GM19035 (cell line): Measurements from ENCODE around the gene COP1.

Source experiments
- ATAC-seq: cut with Tn5 transposase; IDR thresholded peaks from one replicate; pipeline ENCODE4 v1.9.1; 2021; ENCODE audit not compliant: unreplicated experiment

COP1 gene

DNA sequence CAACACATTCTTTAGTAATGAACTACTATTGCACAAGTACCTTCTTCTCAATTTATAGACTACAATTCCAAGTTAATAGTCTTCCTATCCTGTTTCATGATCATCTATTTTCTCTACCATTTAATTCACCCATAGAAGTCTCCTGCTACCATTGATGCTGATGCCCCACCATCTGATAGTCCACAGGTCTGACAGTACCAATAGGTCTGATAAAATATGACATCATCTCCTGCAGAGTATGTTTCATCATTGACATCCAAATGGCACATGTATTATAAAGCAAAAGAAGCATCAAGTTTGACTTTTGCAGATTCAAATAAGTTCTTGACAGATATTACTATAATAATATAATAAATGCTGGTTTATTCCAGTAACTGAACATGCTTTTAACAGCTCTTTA is 5.5 kb downstream of the COP1 start:
- ATAC-seq = no peak

DNA sequence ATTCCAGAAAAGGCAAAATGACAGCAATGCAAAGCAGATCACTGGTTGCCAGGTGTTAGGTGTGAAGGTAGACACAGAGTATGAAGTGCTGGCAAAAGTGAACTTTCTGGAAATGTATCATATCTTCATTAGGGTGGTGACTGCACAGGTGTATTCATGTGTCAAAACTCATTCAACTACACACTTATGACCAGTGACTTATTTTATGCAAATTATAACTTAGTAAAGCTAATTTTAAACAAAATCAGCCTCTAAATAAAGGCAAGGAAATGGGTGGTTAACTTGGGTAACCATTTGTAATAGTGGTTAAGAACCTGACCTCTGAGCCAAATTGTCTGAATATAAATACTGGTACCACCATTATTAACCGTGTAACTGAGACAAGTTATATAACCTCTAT is 7.4 kb downstream of the COP1 start:
- no peak for ATAC-seq

DNA sequence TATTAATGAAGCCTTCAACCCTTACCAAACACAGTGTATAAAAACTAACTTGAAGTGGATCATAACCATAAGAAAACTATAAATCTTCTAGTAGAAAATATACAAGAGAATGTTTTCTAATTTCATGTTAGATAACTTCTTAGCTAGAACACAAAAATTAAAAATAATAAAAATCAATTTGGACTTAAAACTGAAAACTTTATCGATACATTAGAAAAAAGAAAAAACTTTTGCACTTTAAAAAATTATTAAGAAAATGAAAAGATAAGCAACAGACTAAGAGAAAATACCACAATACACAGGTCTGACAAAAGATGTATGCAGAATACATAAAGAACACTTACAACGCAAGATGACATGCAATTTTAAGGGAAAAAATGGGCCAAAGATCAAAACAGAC is 8.7 kb downstream of the COP1 start:
- ATAC-seq = no peak

DNA sequence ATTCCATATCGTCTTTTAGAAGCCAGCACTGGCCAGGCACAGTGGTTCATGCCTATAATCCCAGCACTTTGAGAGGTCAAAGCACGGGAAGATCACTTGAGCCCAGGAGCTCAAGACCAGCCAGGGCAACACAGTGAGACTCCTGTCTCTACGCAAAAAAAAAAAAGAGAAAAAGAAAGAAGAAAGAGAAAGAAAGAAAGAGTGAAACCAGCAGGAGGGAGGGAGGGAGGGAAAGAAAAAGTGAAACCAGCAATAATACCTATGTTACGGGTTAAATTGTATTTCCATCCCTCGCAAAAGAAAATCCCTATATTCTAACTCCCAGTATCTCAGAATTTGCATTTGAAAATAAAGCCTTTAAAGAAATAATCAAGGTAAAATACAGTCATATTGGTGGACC is 10.4 kb downstream of the COP1 start:
- no peak for ATAC-seq

DNA sequence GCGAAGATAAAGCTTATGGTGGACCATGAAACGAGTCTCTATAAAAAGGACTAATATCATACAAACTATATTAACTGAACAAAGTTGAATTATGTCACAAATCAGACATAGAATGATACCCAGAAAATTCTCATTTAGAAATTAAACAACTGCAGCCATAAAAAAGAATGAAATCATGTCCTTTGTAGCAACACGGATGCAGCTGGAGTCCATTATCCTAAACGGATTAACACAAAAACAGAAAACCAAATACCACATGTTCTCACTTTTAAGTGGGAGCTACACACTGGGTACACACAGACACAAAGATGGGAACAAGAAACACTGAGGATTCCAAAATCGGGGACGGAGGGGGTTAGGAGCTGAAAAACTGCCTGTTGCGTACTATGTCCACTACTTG is 11.5 kb downstream of the COP1 start:
- ATAC-seq = no peak

DNA sequence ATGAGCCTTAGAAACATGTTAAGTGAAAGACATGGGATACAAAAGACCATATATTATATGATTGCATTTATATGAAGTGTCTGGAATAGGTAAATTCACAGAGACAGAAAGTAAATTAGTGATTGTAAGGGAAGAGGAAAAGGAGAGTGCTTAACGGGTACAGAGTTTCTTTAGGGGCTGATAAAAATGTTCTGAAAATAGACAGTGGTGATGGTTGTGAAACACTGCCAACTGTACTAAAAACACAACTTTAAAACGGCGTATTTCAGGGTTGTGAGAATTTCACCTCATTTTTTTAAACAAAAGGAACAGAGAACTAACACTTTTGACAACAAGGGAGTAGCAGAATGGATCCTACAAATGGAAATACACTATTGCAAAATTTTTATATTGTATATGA is 13.4 kb downstream of the COP1 start:
- ATAC-seq = no peak

DNA sequence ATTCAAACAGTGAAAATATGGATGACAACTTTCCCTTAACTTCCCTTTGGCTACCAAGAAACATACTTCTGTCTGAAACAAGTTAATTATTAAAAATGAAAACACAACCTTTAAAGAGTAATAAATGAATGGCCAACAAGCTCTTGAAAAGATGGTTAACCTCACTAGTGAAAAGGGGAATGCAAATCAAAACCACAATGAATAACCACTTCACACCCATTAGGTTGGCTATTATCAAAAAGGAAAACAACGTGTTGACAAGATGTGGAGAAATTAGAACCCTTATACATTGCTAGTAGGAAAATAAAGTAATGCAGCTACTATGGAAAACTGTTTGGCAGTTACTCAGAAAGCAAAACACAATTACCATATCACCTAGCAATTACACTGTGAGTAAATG is 14.1 kb downstream of the COP1 start:
- peak; percentile 77 for ATAC-seq

DNA sequence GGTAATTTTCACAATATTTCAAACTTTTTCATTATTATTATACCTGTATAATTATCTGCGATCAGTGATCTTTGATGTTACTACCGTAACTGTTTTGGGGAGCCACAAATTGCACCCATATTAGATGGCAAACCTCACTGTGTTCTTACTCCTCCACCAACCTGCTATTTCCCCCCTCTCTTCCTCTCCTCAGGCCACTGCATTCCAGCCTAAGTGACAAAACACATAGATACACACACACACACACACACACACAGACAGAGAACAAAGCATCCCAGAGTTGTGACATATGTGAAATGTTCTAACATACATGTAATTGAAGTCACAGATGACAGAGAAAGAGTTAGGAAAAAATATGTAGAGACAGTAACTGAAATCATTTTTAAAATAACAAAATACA is 18.5 kb downstream of the COP1 start:
- no peak for ATAC-seq

DNA sequence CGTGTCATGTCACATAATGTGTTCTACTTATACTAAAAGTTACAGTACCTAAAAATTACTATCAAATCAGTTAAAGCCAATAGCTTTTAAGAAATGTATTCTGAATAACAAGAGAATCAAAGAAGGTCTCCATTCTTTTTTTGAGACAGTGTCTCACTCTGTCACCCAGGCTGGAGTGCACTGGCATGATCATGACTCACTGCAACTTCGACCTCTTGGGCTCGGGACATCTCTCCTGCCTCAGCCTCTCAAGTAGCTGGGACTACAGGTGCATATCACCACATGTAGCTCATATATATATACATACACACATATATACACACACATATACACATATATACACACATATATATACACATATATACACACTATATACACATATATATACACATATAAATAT is 20.1 kb downstream of the COP1 start:
- no peak for ATAC-seq

DNA sequence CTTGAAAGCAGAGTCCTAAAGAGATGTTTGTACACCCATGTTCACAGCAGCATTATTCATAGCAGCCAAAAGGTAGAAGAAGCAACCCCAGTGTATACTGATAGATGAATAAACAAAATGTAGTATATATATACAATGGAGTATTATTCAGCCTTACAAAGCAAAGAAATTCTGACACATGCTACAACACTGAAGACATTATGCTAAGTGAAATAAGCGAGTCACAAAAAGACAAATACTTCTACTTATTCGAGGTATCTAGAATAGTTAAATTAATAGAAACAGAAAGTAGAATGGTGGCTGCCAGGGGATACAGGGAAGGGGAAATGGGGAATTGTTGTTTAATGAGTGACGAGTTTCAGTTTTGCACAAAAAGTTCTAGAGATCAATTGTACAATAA is 23.5 kb downstream of the COP1 start:
- no peak for ATAC-seq

DNA sequence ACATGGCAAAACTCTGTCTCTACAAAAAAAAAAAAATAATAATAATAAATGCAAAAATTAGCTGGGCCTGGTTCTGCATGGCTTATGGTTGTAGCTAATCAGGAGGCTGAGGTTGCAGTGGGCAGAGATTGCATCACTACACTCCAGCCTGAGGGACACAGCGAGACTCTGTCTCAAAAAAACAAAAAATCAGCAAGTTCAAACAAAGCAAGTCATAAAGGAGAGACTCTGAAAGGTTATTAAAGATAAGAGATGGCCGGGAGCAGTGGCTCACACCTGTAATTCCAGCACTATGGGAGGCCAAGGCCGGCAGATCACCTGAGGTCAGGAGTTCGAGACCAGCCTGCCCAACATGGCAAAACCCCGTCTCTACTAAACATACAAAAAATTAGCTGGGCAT is 28.8 kb downstream of the COP1 start:
- no peak for ATAC-seq

DNA sequence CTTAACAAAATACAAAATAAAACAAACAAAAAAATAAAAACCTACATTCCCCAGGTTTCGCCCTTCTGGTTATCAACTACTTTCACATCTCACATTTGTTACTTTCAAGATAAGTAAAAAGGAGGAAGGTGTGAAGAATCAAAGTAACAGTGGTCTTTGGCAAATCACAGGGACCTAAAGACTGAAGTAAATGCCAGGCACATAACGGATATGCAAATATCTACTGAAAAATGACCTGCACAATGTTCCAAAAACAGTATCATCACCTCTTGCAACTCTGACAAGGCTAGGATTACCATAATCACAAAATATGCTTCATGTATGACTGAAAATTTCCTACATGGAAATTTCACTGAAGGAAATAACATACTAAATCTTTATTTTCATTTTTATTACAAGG is 29.3 kb downstream of the COP1 start:
- ATAC-seq = no peak

DNA sequence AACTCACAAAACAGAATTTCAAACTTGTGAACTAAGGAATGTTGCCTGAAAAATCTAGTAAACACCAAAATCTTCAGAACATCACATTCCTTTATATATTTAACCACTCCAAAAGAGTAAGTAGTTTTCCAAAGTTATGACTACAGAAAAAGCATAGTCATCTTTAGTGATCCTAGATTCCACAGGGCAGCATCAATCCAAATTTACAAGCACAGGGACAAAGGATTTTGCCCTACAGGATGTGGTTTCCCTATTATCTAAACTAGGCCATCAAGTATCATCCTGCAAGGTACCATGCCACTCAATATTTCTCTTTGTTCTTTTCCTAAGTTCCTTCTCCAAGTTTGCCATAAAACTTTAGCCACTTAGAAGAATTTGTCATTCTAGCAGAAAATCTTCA is 33.0 kb downstream of the COP1 start:
- ATAC-seq = no peak

DNA sequence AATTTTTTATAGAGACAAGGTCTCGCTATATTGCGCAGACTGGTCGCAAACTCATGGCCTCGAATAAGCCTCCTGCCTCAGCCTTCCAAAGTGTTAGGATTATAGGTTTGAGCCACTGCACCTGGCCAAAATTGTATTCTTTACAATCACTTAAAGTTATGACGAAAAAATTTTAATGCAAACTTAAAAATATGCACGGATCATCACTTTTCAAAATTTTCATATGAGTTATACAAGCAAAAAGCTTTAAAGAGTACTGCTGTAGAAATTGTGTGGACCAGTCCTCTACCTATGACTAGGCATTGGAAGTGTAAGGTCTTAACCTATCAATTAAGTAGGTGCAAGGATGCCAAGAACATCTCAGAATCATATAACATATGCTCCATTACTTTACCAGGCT is 34.9 kb downstream of the COP1 start:
- ATAC-seq = no peak

DNA sequence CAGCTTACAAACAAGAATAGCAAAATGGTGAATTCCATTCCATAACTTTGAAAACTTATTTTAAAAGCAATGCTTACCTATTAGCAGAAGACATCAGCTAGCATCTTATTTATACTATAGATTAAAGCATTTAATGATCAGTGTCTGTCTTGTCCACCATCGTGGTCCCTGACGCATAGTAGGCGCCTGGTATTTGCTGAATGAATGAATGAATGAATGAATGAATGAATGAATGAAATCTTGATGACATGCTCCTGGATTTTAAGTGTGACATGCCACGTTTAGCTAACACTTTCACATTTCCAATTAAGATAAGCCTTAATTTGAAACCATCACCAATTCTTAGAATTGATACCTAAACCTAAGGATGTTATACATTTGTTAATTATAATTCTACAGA is 39.9 kb downstream of the COP1 start:
- no peak for ATAC-seq

DNA sequence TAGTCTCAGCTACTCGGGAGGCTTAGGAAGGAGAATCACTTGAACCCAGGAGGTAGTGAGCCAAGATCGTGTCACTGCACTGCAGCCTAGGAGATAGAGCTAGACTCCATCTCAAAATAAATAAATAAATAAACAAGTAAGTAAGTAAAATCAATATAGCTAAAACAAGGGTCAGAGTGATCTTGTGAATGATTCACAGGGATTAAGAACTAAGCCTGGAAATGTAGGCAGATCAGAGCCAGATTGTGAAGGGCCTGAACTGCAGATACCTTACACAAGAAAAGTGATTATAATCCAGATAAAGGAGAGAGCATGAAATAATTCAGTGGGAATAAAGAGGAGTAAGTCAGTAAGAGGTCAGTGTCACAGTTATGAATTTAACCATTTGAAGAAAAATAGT is 41.5 kb downstream of the COP1 start:
- ATAC-seq = no peak

DNA sequence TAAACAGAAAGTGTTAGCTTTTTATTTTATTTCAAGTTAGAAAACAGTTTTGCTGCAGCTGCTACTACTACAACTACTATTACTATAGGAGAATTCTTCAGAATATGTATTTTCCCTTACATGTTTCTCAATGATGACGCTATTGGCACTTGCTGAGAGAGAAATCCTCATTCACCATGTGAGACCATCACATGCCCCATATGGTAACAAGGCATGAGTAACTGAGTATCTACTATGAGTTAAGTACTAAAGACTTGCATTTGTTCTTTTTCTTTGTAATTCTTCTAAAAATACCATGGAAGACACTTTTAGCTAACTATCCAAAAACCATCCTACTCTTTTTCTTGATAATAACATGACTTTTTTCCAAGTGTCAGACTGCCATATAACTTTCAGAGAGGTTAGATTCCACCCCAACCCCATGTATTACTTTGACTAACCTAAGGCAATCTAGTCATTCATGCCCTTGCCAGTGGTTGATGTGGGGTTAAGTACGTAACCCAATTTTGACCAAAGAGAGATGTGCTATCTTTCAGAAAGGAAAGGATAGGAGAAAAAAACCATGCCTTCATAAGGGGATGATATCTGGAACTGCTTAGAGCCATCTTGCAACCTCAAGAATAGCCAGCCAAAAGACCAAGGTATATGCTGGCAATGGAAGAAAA is 42.9 kb downstream of the COP1 start:
- no peak for ATAC-seq

DNA sequence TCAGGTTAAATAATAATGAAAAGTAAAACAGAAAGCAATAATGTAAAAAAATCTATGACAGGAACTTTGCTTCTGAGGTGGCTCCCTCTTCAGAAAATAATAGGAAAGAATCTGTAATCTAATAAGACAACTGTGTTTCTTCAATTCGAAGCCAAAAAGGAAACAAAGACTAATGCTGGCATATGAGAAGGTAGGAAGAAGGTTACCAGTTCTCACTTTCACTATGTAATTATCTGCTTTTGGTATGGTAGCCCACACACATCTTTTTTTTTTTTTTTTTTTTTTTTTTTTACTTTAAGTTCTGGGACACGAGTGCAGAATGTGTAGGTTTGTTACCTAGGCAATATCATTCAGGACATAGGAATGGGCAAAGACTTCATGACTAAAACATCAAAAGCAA is 47.1 kb downstream of the COP1 start:
- no peak for ATAC-seq

DNA sequence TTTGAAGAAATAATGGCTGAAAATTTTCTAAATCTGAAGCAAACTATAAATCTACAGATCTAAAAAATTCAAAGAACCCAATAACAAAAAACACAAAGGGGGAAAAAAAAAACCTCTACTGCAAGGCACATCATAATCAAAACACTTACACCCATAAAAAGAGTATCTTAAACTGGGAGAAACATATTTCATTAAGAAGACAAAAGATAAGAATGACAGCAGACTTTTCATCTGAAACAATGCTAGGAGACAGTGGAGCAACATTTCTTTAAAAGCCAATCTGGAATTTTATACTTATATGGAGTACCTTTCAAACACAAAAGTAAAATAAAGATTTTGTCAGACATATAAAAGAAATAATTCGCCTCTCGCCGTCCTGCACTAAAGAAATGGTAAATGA is 49.1 kb downstream of the COP1 start:
- ATAC-seq = no peak

DNA sequence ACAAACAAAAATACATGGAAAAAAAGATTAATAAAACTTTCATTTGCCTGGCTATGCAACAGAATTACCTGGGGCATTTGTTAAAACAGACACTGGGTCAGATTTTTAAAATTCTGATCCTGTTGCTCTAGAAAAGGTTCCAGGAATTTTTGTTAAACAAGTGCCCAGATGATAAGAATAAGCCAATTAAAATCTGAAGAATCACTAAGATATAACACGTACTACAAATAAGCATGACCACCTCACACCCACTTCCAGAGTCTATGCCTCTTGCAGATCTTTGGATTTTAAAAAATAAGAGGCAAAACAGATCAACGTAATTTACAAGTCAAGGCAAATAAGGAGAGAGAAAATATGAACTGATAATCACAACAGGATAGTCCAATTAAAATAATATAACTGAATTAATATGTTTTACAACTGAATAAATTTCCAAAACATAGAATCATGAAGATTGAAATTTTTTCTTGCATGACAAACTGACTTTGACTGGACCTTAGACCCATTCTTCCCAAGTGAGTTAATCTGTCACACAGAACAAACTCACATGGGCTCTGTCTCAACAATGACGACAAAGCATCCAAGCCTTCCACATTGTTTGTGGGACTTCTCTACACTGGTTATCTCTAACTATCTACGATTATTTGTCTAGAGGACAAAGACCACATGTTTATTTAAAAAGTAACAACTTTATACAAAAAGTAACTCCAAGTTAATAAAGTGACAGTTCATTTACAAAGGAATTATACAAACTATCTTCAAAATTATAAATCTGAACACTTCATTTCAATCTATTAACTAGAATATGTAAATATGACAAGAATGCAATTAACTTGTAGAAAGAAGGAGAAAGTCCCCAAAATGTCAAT is 56.9 kb downstream of the COP1 start:
- ATAC-seq = no peak

DNA sequence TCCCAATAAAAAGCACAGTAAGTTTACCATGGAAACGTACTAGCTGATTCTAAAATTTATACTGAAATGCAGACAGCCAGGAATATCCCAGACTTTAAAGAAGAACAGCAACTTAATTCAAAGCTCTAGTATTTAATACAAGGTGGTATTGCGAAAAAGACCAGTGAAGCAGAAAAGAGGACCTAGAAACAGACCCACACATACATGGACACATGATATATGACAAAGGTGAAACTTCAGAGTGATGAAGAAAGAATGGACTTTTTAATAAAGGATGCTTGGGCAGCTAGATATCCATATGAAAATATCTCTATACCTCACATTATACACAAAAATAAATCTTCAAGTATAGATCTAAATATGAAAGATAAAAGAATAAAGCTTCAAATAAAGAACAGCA is 62.6 kb downstream of the COP1 start:
- ATAC-seq = no peak

DNA sequence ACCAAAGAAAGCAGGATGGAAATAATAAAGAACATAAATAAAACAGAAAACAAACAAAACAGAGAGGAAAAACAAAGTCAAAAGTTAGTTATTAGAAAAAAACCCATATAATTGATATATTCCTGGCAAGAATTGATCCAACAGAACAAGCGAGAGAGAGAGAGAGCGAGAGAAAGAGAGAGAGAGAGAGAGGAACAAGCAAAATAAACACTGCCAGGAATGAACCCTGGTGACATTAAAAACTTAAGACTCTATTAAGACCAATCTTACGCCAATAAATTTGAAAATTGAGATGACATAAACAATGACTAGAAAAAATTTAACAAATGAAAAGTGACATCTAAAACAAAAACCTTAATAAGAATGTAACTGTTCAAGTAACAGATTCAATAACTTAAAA is 64.1 kb downstream of the COP1 start:
- ATAC-seq = no peak

DNA sequence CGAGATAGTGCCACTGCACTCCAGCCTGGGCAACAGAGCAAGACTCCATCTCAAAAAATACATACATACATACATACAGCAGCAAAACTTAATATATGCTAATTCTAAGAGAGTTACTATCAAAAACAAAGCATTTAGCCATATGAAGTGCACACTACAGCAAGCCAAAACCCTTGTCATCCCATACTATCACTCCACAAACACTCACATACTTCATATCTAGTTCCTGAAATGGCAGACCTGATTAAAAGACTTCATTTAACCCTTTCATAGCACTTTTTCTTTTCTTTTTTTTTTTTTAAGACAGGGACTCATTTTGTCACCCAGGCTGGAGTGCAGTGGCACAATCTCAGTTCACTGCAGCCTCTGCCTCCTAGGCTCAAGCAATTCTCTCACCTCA is 65.6 kb downstream of the COP1 start:
- no peak for ATAC-seq
